HAP-1 (cell line): ENCODE data around the gene PTPRD.
A peak's percentile ranks its signal among the peaks of the same experiment; 100 is the strongest.
"Not testable (repeated sequence)": the region's sequence is repeated elsewhere in the genome, so short reads cannot be mapped to it uniquely, and the experiment has no call there.

ENCODE experiments used
- DNase-seq, 2 experiments: peaks; one replicate each; pipeline ENCODE4 v3.0.0-alpha.2; 2016 to 2020; ENCODE audit warnings: low spot score in 2 of 2
- H3K27me3 ChIP-seq: fragments of 250-450 bp; sonication (Bioruptor Pico); 2 replicates; pipeline ENCODE4 v1.5.1; 2020; ENCODE audit warnings: low read depth, mild to moderate bottlenecking, moderate library complexity
- H3K36me3 ChIP-seq: fragments of 250-450 bp; sonication (Bioruptor Pico); replicated peaks from 2 replicates; pipeline ENCODE4 v1.5.1; 2020; ENCODE audit warnings: mild to moderate bottlenecking
- H3K4me1 ChIP-seq: fragments of 250-450 bp; sonication (Bioruptor Pico); 2 replicates; pipeline ENCODE4 v1.5.1; 2020; ENCODE audit warnings: mild to moderate bottlenecking
- H3K4me3 ChIP-seq: fragments of 250-450 bp; sonication (Bioruptor Pico); 2 replicates; pipeline ENCODE4 v1.5.1; 2020; ENCODE audit warnings: mild to moderate bottlenecking, moderate library complexity
- H3K9me3 ChIP-seq: fragments of 250-450 bp; sonication (Bioruptor Pico); 2 replicates; pipeline ENCODE4 v1.5.1; 2020; ENCODE audit warnings: mild to moderate bottlenecking, moderate library complexity
- in situ Hi-C: fragments of 300-500 bp; cut with MboI; formaldehyde crosslinking; loops from 3 replicates; pipeline ENCODE4 v1.14.3; 2020; ENCODE audit warnings: low sequenced_read_pairs, inconsistent platforms, mixed read lengths

PTPRD gene

DNA sequence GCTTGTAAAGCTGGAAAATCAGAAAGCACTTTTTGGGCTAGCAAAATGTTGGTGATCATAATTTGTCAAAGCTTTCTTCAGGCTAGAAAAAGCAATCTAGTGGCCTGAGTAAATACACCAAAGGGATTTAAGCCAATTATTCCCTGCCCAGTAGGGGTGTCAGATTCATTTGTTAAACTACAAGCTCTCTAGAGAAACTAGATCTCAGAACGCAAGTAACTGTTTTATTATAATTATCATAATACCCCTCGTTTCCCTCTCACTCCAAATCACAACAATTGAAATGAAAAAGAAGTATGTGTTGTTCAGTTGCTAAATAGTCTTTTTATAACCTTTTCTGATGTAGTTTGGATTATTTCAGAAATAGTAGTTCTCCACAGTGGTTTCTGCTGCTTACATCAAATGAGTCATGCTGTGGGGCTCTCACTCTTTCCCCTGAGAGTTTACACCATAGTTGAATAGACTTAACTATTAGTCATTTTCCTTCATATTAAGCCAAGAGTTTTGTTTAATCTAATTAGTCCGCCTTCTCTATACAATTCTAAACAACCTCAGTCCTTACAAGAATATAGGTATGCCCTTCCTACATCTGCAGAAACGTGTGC is 1894.6 kb downstream of the PTPRD start:
- H3K27me3 ChIP-seq = no peaks in the 10 kb centered on the region
- peaks cover 30% of the 10 kb centered on the region for H3K4me1 ChIP-seq
- DNase-seq = peak in 1 of 2 experiments; percentile 67
- H3K4me3 ChIP-seq = no peak overlapping the region
- no peaks in the 10 kb centered on the region for H3K9me3 ChIP-seq
- in situ Hi-C loops = no loop called here
- no peaks in the 10 kb centered on the region for H3K36me3 ChIP-seq

DNA sequence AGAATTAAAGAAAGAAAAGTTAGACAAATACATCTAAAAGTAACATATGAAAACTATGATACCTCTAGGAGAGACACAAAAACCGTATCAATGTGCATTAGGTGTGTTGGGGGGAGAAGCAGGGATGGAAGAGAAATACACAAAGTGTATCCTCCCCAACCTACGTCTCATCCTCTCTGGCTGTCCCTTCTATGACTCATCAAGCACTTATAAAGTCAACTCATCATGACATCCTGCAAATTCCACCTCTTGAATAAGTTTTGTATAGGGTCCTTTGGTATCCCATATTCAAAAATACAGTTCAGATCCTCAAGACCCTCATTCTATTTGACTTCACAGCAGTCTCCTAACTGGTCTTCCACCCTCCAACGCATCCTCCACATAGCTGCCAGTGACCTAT is 1895.7 kb downstream of the PTPRD start:
- Histone ChIP-seq H3K36me3 (no peaks in the 10 kb centered on the region), H3K27me3 (no peaks in the 10 kb centered on the region), H3K4me1 (peaks cover 30% of the 10 kb centered on the region), H3K9me3 (no peaks in the 10 kb centered on the region), H3K4me3 (no peak overlapping the region)
- in situ Hi-C loops = no loop called here
- no peak for DNase-seq

DNA sequence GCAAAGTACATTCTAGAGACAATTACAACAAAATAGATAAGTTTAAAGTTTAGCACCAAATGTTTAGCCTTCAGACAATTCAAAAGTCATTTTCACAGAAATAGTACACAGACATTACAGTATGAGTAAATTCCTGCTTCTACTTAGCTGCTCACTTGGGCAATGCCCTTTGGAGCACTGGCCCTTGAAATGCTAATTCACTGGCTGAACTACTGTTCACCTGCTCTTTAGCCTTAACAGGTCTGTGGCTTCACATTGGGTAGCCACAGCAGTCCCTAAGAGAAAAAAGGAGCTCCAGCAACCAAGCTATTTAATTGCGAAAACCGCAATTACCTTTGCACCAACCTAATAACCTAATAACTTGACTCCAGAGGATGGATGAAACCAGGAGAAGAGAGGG is 1897.0 kb downstream of the PTPRD start:
- in situ Hi-C loops = no loop called here
- no peaks in the 10 kb centered on the region for H3K9me3 ChIP-seq
- no peaks in the 10 kb centered on the region for H3K27me3 ChIP-seq
- peaks cover 30% of the 10 kb centered on the region for H3K4me1 ChIP-seq
- H3K36me3 ChIP-seq = no peaks in the 10 kb centered on the region
- DNase-seq = no peak
- H3K4me3 ChIP-seq = no peak overlapping the region

DNA sequence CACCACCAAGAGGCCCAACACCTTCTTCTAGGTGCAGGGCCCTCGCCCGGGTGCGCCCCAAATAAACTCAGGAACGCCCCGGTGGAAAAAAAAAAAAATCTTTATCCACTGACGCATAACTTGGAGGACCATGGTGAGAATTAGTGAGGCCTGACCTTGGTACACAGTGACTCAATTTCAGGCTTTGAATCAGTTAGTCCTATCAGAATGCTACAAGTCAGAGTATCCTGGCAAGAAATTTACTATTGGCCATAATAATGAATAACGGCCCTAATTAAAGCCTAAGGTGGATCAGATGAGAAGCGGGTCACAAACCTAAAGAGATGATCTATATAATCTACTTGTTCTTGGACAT is 1899.0 kb downstream of the PTPRD start:
- peaks cover 14% of the 10 kb centered on the region for H3K4me1 ChIP-seq
- no peak overlapping the region for H3K4me3 ChIP-seq
- in situ Hi-C loops = no loop called here
- H3K9me3 ChIP-seq = no peaks in the 10 kb centered on the region
- DNase-seq = no peak
- H3K27me3 ChIP-seq = no peaks in the 10 kb centered on the region
- H3K36me3 ChIP-seq = no peaks in the 10 kb centered on the region

DNA sequence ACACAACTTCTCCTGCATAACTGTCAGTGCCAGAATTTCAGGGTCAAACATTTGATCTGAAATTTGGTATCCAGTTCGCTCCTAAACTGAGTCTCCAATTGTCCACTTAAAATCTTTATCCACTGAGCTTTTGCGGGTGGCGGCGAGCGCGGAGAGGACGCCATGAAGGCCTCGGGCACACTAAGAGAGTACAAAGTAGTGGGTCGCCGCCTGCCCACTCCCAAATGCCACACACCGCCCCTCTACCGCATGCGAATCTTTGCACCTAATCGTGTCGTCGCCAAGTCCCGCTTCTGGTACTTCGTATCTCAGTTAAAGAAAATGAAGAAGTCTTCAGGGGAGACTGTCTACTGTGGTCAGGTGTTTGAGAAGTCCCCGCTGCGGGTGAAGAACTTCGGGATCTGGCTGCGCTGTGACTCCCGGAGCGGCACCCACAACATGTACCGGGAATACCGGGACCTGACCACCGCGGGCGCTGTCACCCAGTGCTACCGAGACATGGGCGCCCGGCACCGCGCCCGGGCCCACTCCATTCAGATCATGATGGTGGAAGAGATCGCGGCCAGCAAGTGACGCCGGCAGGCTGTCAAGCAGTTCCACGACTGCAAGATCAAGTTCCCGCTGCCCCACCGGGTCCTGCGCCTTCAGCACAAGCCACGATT is 1899.5 kb downstream of the PTPRD start:
- H3K9me3 ChIP-seq = no peaks in the 10 kb centered on the region
- peaks cover 9% of the 10 kb centered on the region for H3K4me1 ChIP-seq
- H3K36me3 ChIP-seq = no peaks in the 10 kb centered on the region
- H3K27me3 ChIP-seq = no peaks in the 10 kb centered on the region
- no peak overlapping the region for H3K4me3 ChIP-seq
- in situ Hi-C loops = no loop called here
- no peak for DNase-seq

DNA sequence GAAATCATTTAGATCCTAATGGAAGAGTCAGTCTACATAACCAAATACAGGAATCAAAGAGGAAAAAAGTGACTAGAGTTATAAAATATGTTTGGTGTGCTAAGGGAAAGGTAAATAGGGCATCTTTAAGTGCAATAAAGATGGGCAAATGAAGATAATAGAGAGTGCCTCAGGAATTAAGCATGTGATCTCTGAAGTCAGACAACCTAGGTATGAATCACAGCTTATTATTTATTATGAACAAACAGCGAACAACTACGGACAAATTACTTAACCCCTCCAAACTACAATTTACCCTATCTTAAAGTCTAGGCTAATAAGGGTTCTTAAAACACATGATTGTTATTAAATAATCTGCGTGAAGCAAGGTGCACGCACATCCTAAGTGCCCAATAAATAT is 1903.1 kb downstream of the PTPRD start:
- no peak for DNase-seq
- H3K4me1 ChIP-seq = no peaks in the 10 kb centered on the region
- no peaks in the 10 kb centered on the region for H3K36me3 ChIP-seq
- in situ Hi-C loops = no loop called here
- no peak overlapping the region for H3K4me3 ChIP-seq
- H3K9me3 ChIP-seq = no peaks in the 10 kb centered on the region
- H3K27me3 ChIP-seq = no peaks in the 10 kb centered on the region

DNA sequence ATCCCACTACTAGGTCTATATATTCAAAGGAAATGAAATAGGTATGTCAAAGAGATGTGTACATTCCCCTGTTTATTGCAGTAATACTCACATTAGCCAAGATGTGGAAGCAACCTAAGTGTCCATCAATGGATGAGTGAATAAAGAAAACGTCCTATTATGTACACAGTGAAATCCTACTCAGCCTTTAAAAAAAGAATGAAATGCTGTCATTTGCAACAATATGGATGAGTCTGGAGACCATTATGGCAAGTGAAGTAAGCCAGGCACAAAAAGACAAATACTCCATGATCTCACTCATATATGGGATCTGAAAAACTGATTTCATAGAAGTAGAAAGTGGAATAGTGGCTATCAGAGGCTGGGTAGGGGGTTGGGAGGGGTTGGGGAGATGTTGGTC is 1904.1 kb downstream of the PTPRD start:
- H3K4me3 ChIP-seq = no peak overlapping the region
- no peaks in the 10 kb centered on the region for H3K4me1 ChIP-seq
- in situ Hi-C loops = no loop called here
- DNase-seq = no peak
- H3K27me3 ChIP-seq = no peaks in the 10 kb centered on the region
- no peaks in the 10 kb centered on the region for H3K36me3 ChIP-seq
- no peaks in the 10 kb centered on the region for H3K9me3 ChIP-seq

DNA sequence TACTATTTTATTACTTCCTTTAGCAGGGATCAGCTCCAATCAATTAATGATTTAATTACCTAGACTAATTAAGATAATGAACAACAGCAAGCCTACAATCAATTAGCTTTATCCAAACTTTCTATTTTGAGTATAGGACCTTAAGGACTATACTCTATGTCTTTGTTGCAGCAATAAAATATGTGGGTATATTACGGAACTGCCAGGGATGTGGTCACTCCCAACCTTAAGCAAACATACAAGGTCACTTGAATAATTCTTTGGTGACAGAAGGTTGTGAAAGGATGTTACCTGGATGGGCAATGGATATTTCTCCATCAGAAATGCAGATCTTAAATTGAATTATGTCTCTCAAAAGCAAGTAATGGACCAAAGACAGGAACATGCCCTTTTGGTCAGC is 1905.8 kb downstream of the PTPRD start:
- Histone ChIP-seq H3K9me3 (no peaks in the 10 kb centered on the region), H3K4me1 (no peaks in the 10 kb centered on the region), H3K27me3 (no peaks in the 10 kb centered on the region), H3K36me3 (no peaks in the 10 kb centered on the region), H3K4me3 (no peak overlapping the region)
- no peak for DNase-seq
- in situ Hi-C loops = no loop called here

DNA sequence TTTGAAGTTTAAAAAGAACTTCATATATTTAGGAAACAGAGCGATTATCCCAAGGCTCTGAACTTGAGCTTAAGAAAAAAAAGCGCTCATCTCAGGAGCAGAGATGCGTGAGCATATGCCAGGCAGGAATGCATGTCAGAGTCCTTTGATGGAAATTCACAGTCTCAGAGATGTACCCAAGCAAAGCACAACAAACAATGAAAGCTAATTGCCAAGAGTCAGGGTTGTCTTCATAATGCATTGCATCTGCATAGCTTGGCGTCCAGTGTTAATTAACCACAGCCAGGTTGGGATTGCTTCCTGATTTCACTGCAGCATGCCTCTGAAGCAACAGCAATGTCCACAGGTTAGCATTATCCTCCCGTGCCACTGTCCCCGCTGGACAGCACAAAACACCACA is 1906.3 kb downstream of the PTPRD start:
- in situ Hi-C loops = no loop called here
- Histone ChIP-seq H3K4me3 (no peak overlapping the region), H3K36me3 (no peaks in the 10 kb centered on the region), H3K27me3 (no peaks in the 10 kb centered on the region), H3K4me1 (no peaks in the 10 kb centered on the region; the same call in 1 of the 2 replicates), H3K9me3 (no peaks in the 10 kb centered on the region)
- DNase-seq = no peak

DNA sequence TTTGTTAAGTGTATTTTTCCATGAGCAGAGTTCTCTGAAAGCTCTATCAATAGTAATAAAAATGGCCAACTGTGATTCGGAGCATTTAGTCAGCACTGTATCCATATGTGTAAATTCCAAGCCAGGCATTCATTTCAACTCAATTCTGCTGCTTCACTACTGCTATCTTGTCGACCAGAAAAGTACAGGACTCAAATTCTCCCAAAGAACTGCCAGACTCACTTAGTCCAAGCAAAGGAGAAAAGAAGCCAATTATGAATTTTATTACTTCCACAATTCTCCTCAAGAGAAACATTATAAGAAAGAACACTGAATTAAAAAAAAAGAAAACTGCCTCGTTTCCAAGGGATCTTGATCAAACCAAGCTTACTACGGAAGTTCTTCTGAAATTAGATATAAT is 1906.9 kb downstream of the PTPRD start:
- no peak overlapping the region for H3K4me3 ChIP-seq
- H3K4me1 ChIP-seq = peaks cover 3% of the 10 kb centered on the region
- in situ Hi-C loops = no loop called here
- no peaks in the 10 kb centered on the region for H3K27me3 ChIP-seq
- no peaks in the 10 kb centered on the region for H3K9me3 ChIP-seq
- H3K36me3 ChIP-seq = no peaks in the 10 kb centered on the region
- DNase-seq = no peak

DNA sequence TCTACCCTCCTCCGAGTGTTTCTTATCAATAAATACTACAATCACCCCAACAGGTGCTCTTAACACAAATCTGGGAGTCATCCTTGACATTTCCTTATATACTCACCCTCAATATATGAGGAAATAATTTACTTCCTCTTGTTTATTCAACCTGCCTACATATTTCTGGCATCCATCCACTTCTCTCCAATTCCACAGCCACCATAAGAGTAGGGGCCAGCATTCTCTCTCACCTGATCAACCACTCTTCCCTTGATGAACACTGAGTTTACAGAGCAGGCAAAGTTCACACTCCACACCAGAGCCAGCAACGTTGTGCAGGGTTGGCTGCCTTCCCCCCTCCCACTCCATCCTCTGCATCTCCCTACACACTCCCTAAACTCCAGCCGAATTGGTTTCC is 1908.9 kb downstream of the PTPRD start:
- Histone ChIP-seq H3K9me3 (no peaks in the 10 kb centered on the region), H3K36me3 (no peaks in the 10 kb centered on the region), H3K4me3 (no peak overlapping the region), H3K4me1 (peaks cover 22% of the 10 kb centered on the region), H3K27me3 (no peaks in the 10 kb centered on the region)
- no peak for DNase-seq
- in situ Hi-C loops = no loop called here

DNA sequence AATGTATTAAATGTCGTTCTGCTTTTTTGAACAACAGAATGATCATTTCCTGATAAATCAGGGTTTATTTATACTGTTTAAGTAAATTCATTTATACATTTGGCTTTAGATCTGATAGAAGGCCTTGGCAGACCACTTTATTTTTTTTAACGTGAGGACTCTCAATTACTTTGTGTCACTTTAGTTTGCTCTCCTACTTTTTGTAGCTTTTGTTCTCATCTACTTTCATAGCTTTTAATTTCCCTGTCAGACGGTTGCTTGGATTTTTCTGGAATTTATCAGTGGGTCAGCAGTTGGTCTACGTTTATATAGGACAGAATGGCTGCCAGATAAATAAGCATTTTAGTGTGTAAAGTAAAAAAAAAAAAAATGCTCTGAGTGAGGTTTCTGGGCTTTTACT is 1910.9 kb downstream of the PTPRD start:
- in situ Hi-C loops = no loop called here

DNA sequence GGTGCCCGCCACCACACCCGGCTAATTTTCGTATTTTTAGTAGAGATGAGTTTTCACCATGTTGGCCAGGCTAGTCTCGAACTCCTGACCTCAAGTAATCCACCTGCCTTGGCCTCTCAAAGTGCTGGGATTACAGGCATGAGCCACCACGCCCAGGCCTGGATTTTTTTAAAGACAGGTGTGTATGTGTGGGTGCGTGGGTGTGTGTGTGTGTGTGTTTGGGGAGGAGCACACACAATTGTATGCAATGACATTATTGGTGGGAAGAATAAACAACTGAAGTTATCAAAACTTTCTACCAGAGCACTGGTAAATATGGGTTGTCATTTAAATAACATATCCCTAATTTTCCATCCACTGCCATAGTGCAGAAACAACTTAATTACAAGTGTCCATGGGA is 1915.2 kb downstream of the PTPRD start:
- H3K27me3 ChIP-seq, H3K4me3 ChIP-seq, H3K9me3 ChIP-seq, H3K36me3 ChIP-seq, DNase-seq, in situ Hi-C loops: not testable (repeated sequence)
- H3K4me1 ChIP-seq = peaks cover 36% of the 10 kb centered on the region

More for the DNA sequence above, 1910.9 kb downstream of the PTPRD start:
- Histone ChIP-seq H3K27me3 (no peaks in the 10 kb centered on the region), H3K9me3 (no peaks in the 10 kb centered on the region), H3K36me3 (no peaks in the 10 kb centered on the region), H3K4me3 (no peak overlapping the region), H3K4me1 (peaks cover 22% of the 10 kb centered on the region)
- no peak for DNase-seq

DNA sequence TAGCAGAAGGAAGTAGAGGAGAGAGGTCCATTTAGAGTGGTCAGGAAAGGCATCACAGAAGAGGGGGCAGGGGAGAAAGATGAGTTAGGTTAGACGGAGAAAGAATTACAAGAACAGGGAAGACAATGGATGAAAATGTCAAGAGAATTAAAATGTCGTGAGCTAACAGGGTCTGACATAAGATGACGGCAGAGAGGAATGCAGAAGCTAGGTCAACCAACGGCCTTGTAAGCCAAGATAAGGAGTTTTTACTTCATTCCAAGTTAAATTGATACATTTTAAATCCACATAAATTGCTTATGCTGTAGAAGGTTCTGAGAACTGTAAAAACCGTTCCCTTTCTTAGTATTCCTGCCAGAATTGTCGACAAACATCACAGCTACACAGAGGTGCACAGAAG is 1916.3 kb downstream of the PTPRD start:
- H3K9me3 ChIP-seq = no peaks in the 10 kb centered on the region; the same call in 1 of the 2 replicates
- peaks cover 44% of the 10 kb centered on the region for H3K4me1 ChIP-seq
- in situ Hi-C loops = no loop called here
- H3K36me3 ChIP-seq = no peaks in the 10 kb centered on the region
- H3K4me3 ChIP-seq = no peak overlapping the region
- DNase-seq = no peak
- no peaks in the 10 kb centered on the region for H3K27me3 ChIP-seq
